ENCODE measurements around the gene FUZ. TPM values are rescaled to one million over a fixed set of nuclear protein-coding genes. Genes with fewer than 3 reads are reported as not detected.

Gene FUZ
- total RNA-seq, 4 donors from 2014 or later, result 4.7 to 13.7 (median 8.1) TPM

- peak overlapping the region in 1 of 4 donors; percentile 15 for H3K4me3 ChIP-seq
- peak overlapping the region; percentile 33 to 79 (median 58) for H3K27ac ChIP-seq
- peaks cover 32 to 96% (median 60%) of the 10 kb centered on the region in 3 donors for H3K36me3 ChIP-seq
- intact Hi-C loops (cut with DNase I), result no loop called here
- no peaks in the 10 kb centered on the region for H3K9me3 ChIP-seq
- DNase-seq, result no peak
- 65 to 69% methylated on average over 10 to 15 of the region's 17 CpGs for WGBS, 2 donors
- no peaks in the 10 kb centered on the region for H3K27me3 ChIP-seq
- TF ChIP-seq, protein P1, sequence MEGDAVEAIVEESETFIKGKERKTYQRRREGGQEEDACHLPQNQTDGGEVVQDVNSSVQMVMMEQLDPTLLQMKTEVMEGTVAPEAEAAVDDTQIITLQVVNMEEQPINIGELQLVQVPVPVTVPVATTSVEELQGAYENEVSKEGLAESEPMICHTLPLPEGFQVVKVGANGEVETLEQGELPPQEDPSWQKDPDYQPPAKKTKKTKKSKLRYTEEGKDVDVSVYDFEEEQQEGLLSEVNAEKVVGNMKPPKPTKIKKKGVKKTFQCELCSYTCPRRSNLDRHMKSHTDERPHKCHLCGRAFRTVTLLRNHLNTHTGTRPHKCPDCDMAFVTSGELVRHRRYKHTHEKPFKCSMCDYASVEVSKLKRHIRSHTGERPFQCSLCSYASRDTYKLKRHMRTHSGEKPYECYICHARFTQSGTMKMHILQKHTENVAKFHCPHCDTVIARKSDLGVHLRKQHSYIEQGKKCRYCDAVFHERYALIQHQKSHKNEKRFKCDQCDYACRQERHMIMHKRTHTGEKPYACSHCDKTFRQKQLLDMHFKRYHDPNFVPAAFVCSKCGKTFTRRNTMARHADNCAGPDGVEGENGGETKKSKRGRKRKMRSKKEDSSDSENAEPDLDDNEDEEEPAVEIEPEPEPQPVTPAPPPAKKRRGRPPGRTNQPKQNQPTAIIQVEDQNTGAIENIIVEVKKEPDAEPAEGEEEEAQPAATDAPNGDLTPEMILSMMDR (IDR thresholded peaks at IDR 0.05), result no peak
- no peak for TF ChIP-seq POLR2A (IDR thresholded peaks at IDR 0.05)
- peaks cover 3 to 35% (median 10%) of the 10 kb centered on the region in 3 donors for H3K4me1 ChIP-seq
Observed at GRCh38 chr19:49860336-49861102, 47.4 kb upstream of the FUZ start.

GRCh38 chr19:49859682-49860335 lies 46.7 kb upstream of the FUZ start:
- no peaks in the 10 kb centered on the region for H3K27me3 ChIP-seq
- peaks cover 32 to 100% (median 60%) of the 10 kb centered on the region in 3 donors for H3K36me3 ChIP-seq
- no peak for TF ChIP-seq POLR2A (IDR thresholded peaks at IDR 0.05)
- TF ChIP-seq, protein P1 (IDR thresholded peaks at IDR 0.05), result no peak
- 55 to 76% methylated on average over 2 to 13 of the region's 22 CpGs for WGBS, 2 donors
- H3K4me3 ChIP-seq, result no peak overlapping the region
- intact Hi-C loops (cut with DNase I), result no loop called here
- H3K9me3 ChIP-seq, result no peaks in the 10 kb centered on the region
- peaks cover 3 to 29% (median 6%) of the 10 kb centered on the region in 3 donors for H3K4me1 ChIP-seq
- no peak for DNase-seq
- peak overlapping the region in 1 of 4 donors; percentile 21 for H3K27ac ChIP-seq

GRCh38 chr19:49858088-49858985 lies 45.2 kb upstream of the FUZ start:
- intact Hi-C loops (cut with DNase I), result no loop called here
- Histone ChIP-seq H3K36me3 (peaks cover 32 to 92% (median 45%) of the 10 kb centered on the region in 3 donors), H3K27me3 (no peaks in the 10 kb centered on the region), H3K4me3 (no peak overlapping the region), H3K4me1 (peaks cover 3 to 40% (median 15%) of the 10 kb centered on the region in 3 donors), H3K9me3 (no peaks in the 10 kb centered on the region), H3K27ac (peak overlapping the region in 1 of 4 donors; percentile 16)
- TF ChIP-seq POLR2A (IDR thresholded peaks at IDR 0.05), result no peak
- TF ChIP-seq, protein P1 (IDR thresholded peaks at IDR 0.05), result no peak
- DNase-seq, result no peak
- WGBS, 2 donors, result 73 to 90% methylated on average over 7 to 17 of the region's 37 CpGs

- peaks cover 32 to 87% (median 40%) of the 10 kb centered on the region in 3 donors for H3K36me3 ChIP-seq
- DNase-seq, result no peak
- intact Hi-C loops (cut with DNase I), result no loop called here
- TF ChIP-seq, protein P1 (IDR thresholded peaks at IDR 0.05), result no peak
- TF ChIP-seq POLR2A (IDR thresholded peaks at IDR 0.05), result no peak
- peaks cover 4 to 43% (median 17%) of the 10 kb centered on the region in 3 donors for H3K4me1 ChIP-seq
- no peaks in the 10 kb centered on the region for H3K9me3 ChIP-seq
- no peaks in the 10 kb centered on the region for H3K27me3 ChIP-seq
- H3K4me3 ChIP-seq, result no peak overlapping the region
- peak overlapping the region in 1 of 4 donors; percentile 16 for H3K27ac ChIP-seq
- 67% methylated on average over 1 of the region's 5 CpGs; no CpG with 5 or more reads in 1 of the 2 donors for WGBS, 2 donors
Observed at GRCh38 chr19:49857838-49858087, 44.7 kb upstream of the FUZ start.

All from esophagus squamous epithelium (tissue), 5 donors.